ENCODE data around the gene TRIM77. TPM values are rescaled to one million over a fixed set of nuclear protein-coding genes. Genes with fewer than 3 reads are reported as not detected.
"Not testable (repeated sequence)": the region's sequence is repeated elsewhere in the genome, so short reads cannot be mapped to it uniquely, and the experiment has no call there.

Gene TRIM77
- total RNA-seq, 2 experiments from 2014 or later, result not detected

GRCh38 chr11:89741406-89741805 is 31.3 kb downstream of the TRIM77 start:
- H3K9me3 Mint-ChIP-seq; POLR2A ChIA-PET; H3K4me3 Mint-ChIP-seq; H3K4me1 Mint-ChIP-seq; H3K27me3 Mint-ChIP-seq; CTCF ChIA-PET; H3K27ac Mint-ChIP-seq; H3K36me3 Mint-ChIP-seq (ENCODE audit: low read depth); DNase-seq: not testable (repeated sequence)

GRCh38 chr11:89744158-89744557 is 34.1 kb downstream of the TRIM77 start:
- POLR2A ChIA-PET; H3K9me3 Mint-ChIP-seq; DNase-seq; H3K27me3 Mint-ChIP-seq; CTCF ChIA-PET; H3K36me3 Mint-ChIP-seq (ENCODE audit: low read depth); H3K4me1 Mint-ChIP-seq; H3K27ac Mint-ChIP-seq; H3K4me3 Mint-ChIP-seq: not testable (repeated sequence)

- H3K27ac Mint-ChIP-seq; H3K36me3 Mint-ChIP-seq (ENCODE audit: low read depth); POLR2A ChIA-PET; H3K9me3 Mint-ChIP-seq; H3K27me3 Mint-ChIP-seq; H3K4me1 Mint-ChIP-seq; CTCF ChIA-PET; DNase-seq; H3K4me3 Mint-ChIP-seq: not testable (repeated sequence)
Measured at GRCh38 chr11:89750822-89751221, 40.7 kb downstream of the TRIM77 start.

Other genes with a start within 250 kb of the TRIM77 start
- not detected for gene NOX4, start 218.9 kb upstream of the TRIM77 start, total RNA-seq
- not detected for gene TRIM49, start 98.3 kb downstream of the TRIM77 start, total RNA-seq
- not detected for gene TRIM64B, start 168.2 kb downstream of the TRIM77 start, total RNA-seq
- gene TRIM49D1, start 211.9 kb downstream of the TRIM77 start, total RNA-seq, result not detected
- not detected for gene TRIM49D2, start 213.8 kb downstream of the TRIM77 start, total RNA-seq

Measured in activated CD4-positive, alpha-beta T cell treated with anti-CD3 and anti-CD28 coated beads, Interleukin-2, amount 10 ng/mL, durations not matched to agents 7 days and 5 days (primary cell).